HG03025 (cell line): ENCODE measurements around the gene NLRX1.
"Not testable (repeated sequence)": the region's sequence is repeated elsewhere in the genome, so short reads cannot be mapped to it uniquely, and the experiment has no call there.

Source experiments
- ATAC-seq: cut with Tn5 transposase; IDR thresholded peaks from one replicate; pipeline ENCODE4 v1.9.1; 2021; ENCODE audit warnings: mild to moderate bottlenecking, moderate library complexity; ENCODE audit not compliant: unreplicated experiment, low FRiP score

NLRX1 gene

GRCh38 chr11:119181677-119182412 is 13.3 kb downstream of the NLRX1 start:
- ATAC-seq, result no peak

GRCh38 chr11:119184399-119184798 is 15.9 kb downstream of the NLRX1 start:
- ATAC-seq, result not testable (repeated sequence)

- no peak for ATAC-seq
These were observed 17.6 kb downstream of the NLRX1 start for GRCh38 chr11:119185981-119186634.

- no peak for ATAC-seq
These were observed 18.8 kb downstream of the NLRX1 start for GRCh38 chr11:119187123-119187892.

- no peak for ATAC-seq
These were observed 19.5 kb downstream of the NLRX1 start for GRCh38 chr11:119188067-119188466.

GRCh38 chr11:119188887-119189286 is 20.4 kb downstream of the NLRX1 start:
- ATAC-seq, result no peak

- no peak for ATAC-seq
These were observed 20.9 kb downstream of the NLRX1 start for GRCh38 chr11:119189393-119189792.

GRCh38 chr11:119190531-119190930 is 22.0 kb downstream of the NLRX1 start:
- no peak for ATAC-seq

- ATAC-seq, result not testable (repeated sequence)
These were observed 22.7 kb downstream of the NLRX1 start for GRCh38 chr11:119191265-119191664.

- ATAC-seq, result no peak
These were observed 23.6 kb downstream of the NLRX1 start for GRCh38 chr11:119192111-119192510.

GRCh38 chr11:119193001-119193400 is 24.5 kb downstream of the NLRX1 start:
- ATAC-seq, result no peak

GRCh38 chr11:119193626-119194025 is 25.1 kb downstream of the NLRX1 start:
- no peak for ATAC-seq

- ATAC-seq, result no peak
These were observed 26.4 kb downstream of the NLRX1 start for GRCh38 chr11:119194811-119195440.

GRCh38 chr11:119195680-119196079 is 27.2 kb downstream of the NLRX1 start:
- no peak for ATAC-seq

- ATAC-seq, result no peak
These were observed 28.4 kb downstream of the NLRX1 start for GRCh38 chr11:119196833-119197483.

- no peak for ATAC-seq
These were observed 30.4 kb downstream of the NLRX1 start for GRCh38 chr11:119198925-119199324.

GRCh38 chr11:119201236-119201635 is 32.7 kb downstream of the NLRX1 start:
- not testable (repeated sequence) for ATAC-seq

GRCh38 chr11:119202554-119202953 is 34.0 kb downstream of the NLRX1 start:
- ATAC-seq, result no peak

- no peak for ATAC-seq
These were observed 35.5 kb downstream of the NLRX1 start for GRCh38 chr11:119204066-119204465.

- no peak for ATAC-seq
These were observed 36.6 kb downstream of the NLRX1 start for GRCh38 chr11:119205080-119205479.
